Central memory CD4-positive, alpha-beta T cell (primary cell): ENCODE results near the gene NMNAT1.
"Not testable (repeated sequence)": the region's sequence is repeated elsewhere in the genome, so short reads cannot be mapped to it uniquely, and the experiment has no call there.

Experiments used
- DNase-seq: peaks from one replicate; pipeline ENCODE4 v3.0.0; 2022
- total RNA-seq, 3 experiments: gene quantifications; one replicate each; lab custom pipeline; 2026; lab: John Stamatoyannopoulos, UW

The NMNAT1 gene
- 4.1 to 10.0 (median 6.7) reads per million in 3 experiments for total RNA-seq

DNA sequence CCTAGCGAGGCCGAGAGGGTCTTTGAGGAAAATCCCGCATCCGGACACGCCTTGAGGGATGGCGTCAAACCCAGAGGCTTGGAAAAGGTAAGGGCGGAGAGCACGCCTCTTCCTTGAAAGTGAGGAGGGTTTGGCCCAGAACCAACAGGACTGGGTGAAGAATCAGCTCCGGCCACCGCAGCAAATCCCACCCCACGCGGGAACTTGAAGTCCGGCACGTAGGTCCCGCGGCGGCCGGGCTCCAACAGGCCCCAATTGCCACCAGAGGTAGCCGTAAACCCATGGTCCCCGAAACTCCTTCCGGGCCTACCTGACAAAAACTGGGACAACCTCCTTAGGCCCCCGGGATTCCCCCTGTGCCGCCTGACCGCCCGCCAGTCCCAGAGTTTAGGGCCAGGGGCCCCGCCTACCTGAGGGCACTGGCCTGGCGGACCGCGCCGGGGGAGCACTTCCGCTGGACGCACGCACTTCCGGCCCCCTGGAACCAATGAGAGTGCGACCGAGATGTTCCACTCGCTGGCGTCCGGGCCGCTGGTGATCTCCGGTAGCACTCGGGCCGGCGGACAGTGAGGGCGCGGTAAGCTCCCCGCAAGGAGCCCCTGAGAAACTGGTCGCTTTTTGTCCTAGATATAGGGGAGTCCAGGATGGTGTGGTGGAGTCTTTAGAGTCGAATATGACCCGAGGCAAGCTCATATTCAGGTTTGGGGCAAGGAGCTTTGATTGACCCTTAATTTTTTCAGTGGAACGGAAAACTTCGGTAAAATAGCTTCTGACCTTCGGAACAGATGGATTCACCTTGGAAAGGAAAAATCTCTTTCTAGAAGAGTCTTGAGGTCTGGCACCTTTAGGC, at the start of gene NMNAT1, which contains the start of gene LZIC:
Gene NMNAT1 (plus strand): TSS at position 537 of the 850 bp plus-strand sequence. CDS start 28,599 bp downstream, outside the sequence.
Gene LZIC (minus strand): TSS at position 453 of the 850 bp plus-strand sequence. CDS start 6,772 bp downstream, outside the sequence.
- peak; percentile 79 for DNase-seq

DNA sequence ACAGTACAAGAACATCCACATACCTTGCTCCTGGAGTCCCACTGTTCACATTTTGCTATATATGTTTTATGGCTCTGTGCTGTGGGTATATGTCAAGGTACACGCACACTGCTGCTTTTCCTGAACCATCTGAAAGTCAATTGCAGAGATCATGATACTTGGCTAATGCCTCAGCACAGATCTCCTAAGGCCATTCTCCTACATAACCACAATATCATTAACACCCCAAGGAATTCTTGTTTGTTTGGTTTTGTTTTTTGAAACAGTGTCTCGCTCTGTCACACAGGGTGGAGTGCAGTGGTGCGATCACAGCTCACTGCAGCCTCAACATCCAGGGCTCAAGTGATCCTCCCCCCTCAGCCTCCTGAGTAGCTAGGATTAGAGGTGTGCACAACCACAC, 49.2 kb upstream of the NMNAT1 start:
- no peak for DNase-seq

DNA sequence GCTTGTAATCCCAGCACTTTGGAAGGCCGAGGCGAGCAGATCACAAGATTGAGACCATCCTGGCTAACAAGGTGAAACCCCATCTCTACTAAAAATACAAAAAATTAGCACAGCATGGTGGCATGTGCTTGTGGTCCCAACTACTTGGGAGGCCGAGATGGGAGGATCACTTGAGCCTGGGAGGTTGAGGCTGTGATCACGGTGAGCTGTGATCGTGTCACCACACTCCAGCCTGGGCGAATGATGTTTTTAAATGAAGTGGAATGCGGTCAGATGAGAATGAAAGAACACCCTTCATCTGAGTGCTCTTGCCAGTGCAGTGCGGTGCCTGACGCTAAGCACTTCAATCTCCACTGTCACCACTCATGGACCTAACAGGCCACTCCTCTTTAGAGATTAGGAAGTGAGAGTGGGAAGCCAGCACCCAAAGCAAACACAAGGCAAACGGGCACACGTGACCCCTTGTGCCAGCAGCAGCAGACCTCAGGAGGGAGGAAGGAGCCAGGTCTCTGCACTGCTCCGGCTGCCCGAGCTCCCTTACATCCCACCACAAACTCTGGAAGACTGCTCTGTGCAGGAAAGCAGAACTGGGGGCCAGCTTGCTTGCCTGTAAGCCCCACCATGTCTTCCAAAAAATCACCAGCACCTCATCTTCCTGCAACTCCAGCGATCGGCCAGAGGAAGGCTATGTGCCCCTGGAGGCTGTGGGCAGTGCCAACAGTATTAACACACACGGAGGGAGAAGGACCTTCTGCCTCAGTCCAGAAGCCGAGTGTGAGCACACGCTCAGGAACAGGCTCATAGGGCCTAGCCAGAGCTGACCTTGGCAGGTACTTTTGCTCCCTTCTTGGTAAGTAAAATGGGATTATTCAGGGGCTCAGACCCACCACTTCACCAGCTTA, 42.9 kb upstream of the NMNAT1 start:
- no peak for DNase-seq

DNA sequence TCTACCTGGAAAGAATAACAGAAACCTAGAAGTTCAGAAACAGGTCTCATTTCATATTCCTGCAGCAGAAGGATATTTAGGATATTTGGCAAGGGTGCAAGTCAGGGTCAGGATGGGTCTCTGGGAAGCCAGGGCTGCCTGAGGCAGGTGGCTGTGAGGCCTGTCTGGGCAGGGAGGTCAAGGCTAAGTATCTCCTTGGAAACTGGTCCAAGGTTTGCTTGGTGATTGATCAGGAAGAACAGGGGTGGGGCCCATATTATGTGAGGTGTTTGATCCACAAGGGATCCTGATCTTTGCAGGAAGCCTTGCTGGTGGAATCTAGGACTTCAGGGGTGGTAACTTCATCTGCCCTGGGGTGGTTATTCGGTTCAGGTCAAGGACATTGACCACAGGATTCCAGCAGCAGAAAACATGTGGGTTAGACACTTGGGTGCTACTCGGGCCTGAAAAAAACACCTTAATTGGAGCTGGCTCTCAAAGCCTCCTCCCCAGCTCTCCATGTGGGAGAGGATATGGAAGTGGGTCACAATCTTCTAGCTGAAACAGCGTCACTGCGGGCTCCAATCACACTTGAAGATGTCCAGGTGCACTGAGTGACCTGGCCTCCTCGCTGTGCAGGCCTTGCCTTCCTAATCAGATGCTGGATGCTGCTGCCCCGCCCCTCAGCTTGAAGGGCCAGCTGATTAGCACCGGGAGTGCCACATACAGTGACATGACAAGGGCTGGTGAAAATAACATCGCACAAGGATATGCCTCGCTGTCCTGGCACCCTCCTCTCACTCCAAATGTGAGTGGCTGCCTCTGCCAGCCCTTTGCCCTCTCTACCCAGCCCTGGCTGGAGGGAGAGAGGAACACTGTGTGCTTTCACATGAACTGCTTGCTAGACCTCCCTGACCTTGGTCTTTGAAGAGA, 41.9 kb upstream of the NMNAT1 start:
- DNase-seq = no peak

DNA sequence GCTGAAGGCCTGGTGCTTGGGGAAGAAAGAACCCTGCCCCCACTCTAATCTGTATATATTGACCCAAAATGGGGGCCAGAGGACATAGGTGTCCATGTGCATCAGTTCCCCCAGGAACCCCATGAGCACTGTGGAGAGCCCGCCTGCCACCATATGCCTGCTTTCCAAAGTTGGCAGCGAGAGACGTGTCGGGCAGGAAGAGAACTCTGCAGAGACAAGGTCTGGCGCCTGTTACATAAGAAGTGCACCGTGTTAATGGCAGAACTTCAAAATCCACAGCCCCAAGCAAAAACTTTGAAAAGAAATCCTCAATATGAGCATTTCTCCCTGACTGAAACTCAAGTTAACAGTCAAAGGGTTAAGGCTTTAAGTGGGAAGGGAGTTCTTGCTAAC, 41.2 kb upstream of the NMNAT1 start:
- DNase-seq = no peak

DNA sequence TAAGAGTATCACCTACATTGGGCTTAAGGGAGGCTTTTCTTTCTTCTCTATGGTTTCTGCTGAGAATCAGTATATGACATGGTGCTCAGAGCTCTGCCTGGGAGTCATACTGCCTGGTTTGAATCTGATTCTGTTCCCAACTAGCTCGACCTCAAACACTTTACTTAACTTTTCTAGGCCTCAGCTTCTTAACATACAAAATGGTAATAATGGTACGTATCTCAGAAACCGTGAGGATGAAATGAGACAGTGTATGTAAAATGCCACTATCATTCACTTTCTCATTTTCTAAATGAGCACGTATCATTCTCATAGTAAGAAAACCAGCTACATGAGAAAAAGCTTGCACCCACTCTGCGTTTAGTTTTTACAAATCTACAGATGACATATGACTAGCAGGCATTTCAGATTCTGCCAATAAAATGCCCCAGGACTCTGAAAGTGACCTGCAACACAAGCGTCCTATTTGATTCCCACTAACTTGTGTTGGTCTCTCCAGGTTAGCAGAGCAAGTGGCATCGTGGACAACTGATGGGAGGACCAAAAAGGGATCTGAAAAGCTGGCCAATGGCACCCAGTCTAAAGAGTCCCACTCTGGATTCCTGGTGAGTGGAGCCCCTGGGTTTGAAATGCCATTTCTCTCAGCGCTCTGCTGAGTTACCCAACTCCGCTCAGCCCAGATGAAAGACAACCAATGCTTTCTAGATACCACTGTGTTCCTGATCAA, 39.3 kb upstream of the NMNAT1 start:
- no peak for DNase-seq

DNA sequence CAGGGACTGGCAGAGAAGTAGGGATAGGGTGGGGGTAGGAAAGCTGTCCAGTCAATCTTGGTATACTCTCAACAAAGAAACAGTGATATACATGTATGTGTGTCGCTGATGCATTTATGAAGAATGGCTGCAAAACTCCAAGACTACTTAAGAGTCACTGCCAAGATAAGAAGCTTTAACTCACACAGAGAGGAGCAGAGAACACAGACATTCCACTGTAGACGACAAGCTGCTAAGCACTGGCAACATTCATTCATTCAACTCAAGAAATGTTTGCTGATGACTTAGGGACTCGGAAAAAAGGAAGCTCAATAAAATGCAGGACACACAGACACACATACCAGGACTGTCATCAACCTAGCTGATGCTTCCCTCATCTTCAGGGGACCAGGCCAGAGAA, 38.7 kb upstream of the NMNAT1 start:
- no peak for DNase-seq

DNA sequence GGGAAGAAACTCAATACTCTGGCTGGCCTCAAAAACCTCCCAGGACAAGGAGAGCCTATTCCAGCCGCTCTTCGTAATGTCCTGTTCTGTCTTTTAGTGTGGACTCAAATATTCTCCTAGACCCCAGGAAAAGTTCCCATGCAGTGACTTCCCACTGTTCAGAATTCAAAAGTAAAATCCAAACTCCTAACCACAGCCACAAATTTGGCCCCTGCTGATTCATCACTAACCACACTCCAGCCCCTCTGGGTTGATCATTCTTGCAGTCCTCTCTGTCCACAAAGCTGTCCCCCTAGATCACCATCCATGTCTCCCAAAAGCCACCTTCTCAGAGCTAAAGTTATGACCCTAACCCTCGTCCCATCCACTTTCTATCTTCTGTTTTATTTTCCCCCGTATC, 38.3 kb upstream of the NMNAT1 start:
- no peak for DNase-seq

DNA sequence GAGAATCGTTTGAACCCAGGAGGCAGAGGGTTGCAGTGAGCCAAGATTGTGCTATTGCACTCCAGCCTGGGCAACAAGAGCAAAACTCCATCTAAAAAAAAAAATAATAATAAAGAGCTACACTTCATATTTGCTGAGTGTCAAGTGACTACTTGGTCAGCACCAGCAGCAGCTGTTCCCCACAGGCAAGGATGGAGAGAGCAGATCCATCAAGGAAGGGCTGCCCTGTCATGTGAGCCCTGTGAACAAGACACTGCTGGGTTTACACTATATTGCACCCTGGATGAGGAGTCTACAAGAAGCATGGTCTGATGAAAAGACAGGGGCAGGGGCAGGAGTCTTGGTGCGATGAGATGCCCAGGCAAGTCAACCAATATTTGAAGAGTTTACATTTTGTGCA, 36.8 kb upstream of the NMNAT1 start:
- no peak for DNase-seq

DNA sequence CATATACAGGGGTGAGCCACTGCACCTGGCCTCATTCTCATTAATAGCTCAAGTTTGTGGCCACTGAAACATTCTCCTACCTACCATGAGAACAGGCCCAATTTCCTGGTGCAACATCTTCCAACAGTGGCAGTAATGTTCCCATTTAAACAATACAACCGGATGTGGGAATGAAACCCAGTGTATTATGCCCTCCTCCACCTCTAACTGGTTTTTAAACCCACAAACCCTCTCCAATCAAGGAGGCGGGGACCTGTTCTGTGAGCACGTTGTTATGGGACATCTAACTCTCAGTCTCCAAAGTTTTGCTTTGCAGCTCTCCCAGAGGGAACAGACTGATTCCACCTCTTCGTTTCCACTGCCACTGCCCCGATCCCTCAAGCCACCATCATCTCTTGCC, 35.8 kb upstream of the NMNAT1 start:
- DNase-seq = no peak

DNA sequence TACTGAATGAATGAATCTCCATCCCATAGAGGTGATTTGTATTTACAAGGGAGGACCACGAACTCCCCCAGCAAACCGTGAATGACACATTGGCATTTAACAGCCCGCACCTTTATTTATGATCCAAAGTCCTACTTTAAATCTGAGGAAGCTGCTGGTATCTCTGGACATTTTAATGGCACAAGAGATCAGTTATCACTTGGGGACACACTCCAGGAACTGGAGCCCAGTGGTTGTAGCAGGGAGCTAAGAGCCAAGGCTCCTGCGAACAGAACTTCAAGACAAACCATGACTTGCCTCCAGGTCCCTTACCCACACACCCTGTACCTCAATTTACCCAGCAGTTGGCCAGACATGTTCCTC, 34.4 kb upstream of the NMNAT1 start:
- DNase-seq = no peak

DNA sequence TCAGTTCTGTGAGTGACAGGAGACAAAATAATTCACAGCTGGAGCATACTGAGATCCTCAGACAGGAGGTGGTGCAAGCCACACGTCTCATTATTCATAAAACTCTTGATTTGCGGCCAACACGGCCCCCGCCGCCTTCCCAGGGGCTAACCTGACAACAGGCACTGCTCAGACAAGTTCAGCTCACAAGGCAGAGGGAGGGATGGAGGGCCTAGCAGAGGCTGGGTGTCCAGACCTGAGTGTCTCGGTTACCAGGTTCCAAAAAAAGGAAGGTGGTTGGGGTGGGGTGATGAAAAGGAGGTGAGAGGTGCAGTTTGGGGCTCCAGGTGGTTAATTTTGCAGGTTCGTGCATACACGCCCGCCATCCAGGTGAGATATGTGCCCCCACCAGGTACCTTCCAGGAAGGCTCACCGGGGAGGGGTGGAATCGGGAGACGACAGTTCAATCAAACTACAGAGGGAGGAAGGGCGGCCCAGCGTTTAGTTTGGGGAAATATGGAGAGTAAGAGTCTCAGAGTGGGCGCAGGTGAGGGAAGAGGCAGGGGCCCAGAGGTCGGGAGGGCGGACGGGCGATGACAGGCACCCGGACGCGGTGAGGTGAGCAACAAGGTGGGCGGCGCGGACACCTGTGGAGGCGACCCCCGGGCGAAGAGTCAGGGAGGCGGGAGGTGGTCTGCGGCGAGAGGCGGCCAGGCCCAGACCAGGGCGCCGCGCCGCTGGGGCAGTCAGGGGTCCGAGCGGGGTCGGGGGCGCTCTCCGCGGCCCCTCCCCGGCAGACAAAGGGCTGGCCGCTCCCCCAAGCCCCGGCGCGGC, 33.8 kb upstream of the NMNAT1 start:
- no peak for DNase-seq

DNA sequence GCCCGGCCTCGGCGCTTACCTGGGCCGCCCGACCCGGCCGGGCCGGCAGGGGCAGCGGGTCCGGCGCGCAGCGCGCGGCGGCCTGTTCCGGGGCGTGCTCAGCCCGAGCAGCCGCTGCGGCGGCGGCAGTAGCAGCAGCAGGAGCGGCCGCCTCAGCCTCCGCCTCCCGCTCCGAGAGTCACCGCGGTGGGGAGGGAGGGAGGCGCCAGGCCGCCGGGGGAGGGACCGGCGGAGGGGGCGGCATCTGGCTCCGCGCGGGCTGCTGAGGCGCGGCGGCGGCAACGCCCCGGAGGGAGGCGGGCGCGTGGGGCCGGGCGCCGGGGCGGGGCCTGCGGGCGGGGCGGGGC, 33.2 kb upstream of the NMNAT1 start, which contains the start of gene CTNNBIP1:
Gene CTNNBIP1 (minus strand): TSS at position 194 of the 347 bp plus-strand sequence. CDS start 38,205 bp downstream, outside the sequence.
- DNase-seq = no peak

DNA sequence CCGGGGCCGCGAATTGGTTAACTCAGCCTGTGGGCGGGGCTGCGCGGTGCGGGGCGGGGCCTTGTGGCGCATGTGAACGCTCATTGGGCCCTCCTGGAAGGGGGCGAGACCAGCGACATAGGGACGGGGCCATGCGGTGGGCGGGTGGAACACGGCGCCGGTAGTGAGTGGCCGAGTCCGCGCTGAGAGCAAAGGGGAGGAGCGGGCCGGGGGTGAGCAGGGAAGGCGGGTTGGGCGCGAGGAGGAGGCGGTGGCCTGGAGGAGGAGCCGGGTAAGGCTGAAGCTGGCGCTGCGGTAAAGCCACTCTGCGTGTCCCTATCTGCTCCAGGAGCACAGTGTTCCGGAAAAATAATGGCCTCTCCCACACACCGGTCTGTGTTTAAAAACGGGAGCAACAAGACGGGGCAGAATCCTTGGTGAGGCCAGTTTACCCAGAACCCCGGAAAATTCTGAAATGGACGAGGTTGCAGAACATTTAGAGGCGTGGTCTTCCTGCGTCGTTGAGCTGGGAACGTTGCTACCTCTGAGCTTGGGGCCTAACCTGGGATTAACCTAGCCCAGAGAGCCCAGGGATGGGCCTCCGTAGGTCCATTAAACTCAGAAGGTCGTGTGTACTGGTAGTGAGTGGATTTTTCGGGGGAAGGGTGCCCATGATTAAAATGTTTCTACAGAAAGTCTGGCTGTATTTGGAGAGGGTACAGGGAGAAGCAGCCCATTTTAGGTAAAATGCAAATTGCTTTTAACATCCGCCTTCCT, 32.7 kb upstream of the NMNAT1 start:
- peak; percentile 100 for DNase-seq

DNA sequence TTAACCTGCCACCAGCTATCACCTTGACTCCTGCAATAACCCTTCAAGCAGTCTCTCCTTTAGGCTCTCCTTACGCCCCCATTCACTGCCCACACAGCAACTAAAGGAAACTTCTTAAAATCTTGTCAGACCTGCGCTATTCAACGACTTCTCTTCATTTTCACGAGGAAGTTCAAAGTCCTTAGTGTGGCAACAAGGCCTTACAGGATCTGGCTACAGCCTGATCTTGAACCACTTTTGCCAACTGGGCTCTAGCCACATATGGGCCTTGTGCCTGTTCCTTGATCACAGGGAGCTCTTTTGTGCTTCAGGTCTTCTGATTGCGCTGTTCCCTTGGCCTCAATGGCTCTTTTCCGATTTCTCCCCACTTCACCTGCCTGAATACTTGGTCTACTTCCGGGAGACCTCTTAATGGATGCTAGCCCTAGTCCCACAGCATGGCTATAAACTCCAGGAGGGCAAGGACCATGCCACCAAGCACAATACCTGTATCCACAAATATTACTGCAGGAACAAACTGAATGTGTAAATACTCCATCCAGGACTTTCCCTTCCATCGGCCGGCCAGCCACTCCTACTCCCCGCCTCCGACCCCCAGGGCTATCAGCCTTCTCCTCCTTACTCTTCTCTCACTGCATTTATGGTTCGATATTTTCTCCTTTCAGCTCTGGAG, 30.9 kb upstream of the NMNAT1 start:
- no peak for DNase-seq

DNA sequence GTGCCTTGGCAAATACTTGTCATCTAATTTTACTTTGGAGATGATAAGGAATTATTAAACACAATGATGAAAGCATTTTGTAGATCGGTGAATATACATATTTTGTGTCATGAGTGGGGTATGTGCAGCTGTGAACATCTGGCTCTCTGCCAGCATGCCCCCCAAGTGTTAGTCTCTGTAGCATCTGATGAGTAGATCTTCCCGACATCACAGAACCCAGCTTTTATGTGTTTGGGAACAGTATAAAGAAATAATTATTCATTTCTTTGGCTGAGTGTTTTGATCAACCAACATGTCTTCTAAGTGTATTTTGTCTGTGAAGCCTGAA, 28.7 kb upstream of the NMNAT1 start:
- no peak for DNase-seq

DNA sequence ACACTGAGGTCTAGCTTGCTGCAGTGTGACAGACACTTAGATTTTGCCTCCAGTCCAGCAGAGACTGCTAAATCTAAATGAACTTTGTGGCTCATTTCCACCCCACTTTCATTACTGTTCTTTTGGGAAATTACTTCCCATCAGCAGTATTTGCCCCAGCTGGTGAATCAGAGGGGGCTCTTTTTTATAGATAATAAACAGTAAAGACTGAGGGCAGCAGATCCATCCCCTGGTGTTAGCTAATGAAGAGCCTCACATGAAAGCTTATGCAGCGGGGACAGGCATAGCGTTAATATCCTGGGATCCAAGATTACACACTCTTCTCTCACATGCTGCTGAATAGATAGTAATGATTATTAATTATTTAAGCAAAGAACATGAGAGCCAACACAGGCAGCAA, 26.8 kb upstream of the NMNAT1 start:
- DNase-seq = no peak

DNA sequence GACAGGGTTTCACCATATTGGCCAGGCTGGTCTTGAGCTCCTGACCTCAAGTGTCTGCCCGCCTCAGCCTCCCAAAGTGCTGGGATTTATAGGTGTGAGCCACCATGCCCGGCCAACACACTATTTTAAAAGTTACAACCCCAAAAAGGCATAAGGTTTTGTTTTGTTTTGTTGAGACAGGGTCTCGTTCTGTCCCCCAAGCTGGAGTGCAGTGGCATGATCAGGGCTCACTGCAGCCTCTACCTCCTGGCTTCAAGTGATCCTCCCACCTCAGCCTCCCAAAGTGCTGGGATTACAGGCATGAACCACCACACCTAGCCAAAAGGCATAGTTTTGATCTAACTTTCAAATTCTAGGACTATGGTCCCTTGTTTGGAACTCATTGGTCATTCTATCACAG, 25.8 kb upstream of the NMNAT1 start:
- DNase-seq = not testable (repeated sequence)

DNA sequence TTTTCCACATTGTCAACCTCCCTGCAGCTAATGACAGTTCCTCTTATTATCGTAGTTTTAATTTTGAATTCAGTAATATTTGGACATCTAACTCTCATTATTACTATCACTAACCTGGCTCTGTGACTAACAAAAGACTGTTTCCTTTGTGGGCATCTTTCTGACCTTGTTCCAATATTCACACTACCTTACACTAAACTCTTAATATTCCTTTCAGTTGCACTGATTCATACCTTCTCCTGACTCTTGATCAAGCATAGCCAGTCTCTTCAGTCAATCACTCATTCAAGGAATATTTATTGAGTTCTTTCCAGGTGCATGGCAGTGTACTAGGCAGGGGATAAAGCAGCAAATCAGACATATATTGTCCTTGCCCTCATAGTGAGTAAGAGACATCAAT, 25.4 kb upstream of the NMNAT1 start:
- DNase-seq = no peak

DNA sequence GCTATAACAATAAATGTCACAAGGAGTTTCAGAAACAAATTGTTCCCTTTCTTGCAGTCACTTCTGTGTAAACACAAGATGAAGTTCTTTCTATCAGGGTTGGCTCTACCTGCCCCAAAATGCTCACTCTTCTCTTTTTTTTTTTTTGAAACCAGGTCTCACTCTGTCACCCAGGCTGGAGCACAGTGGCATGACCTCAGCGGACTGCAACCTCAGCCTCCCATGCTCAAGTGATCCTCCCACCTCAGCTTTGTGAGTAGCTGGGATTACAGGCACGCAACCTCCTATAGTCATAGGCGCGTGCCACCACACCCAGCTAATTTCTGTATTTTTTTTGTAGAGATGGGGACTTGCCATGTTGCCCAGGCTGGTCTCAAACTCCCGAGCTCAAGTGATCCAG, 22.7 kb upstream of the NMNAT1 start:
- no peak for DNase-seq
